ENCODE measurements around the gene MCCC2.

Gene MCCC2

DNA sequence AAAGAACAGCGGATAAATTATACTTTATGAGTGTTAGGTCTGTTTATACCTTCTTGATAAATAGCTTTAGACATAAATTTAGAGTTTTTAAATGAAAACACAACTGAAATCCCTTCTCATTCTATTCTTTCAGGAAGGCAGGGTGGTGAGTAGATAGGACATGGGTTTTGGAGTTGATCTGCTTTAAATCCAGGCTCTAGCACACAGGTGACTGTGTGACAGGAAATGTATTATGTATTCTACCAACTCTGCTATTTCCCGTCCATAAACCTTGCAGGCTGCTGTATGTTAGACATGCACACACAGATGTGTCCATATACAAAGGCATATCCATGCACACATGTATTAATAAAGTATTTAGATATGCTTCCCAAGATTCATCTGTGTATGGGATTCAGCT is 112.6 kb downstream of the MCCC2 start:
- in situ Hi-C loops (cut with HindIII; ENCODE audit: low sequenced_read_pairs) = no loop called here
- no peak overlapping the region for H3K4me3 ChIP-seq (ENCODE audit: low read depth, low read length)
- TF ChIP-seq CTCF (IDR thresholded peaks at IDR 0.05; ENCODE audit: low read depth, low read length) = no peak
- DNase-seq (ENCODE audit: low read depth, low spot score) = no peak

DNA sequence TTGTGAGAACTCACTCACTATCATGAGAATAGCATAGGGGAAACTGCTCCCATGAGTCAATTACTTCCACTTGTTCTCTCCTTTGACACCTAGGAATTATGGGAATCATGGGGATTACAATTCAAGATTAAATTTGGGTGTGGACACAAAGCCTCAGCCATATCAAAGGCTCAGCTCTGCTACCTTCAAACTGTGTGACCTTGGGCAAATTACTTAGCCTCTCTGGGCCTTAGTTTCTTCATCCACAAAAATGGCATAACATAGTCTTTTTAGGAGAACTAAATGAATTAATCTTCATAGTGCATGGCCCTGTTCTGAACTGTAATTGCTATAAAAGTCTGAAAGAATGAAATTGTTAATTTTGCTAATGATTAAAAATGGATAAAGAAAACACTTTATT is 113.7 kb downstream of the MCCC2 start:
- no peak for DNase-seq (ENCODE audit: low read depth, low spot score)
- no peak overlapping the region for H3K4me3 ChIP-seq (ENCODE audit: low read depth, low read length)
- TF ChIP-seq CTCF (IDR thresholded peaks at IDR 0.05; ENCODE audit: low read depth, low read length) = no peak
- in situ Hi-C loops (cut with HindIII; ENCODE audit: low sequenced_read_pairs) = no loop called here

DNA sequence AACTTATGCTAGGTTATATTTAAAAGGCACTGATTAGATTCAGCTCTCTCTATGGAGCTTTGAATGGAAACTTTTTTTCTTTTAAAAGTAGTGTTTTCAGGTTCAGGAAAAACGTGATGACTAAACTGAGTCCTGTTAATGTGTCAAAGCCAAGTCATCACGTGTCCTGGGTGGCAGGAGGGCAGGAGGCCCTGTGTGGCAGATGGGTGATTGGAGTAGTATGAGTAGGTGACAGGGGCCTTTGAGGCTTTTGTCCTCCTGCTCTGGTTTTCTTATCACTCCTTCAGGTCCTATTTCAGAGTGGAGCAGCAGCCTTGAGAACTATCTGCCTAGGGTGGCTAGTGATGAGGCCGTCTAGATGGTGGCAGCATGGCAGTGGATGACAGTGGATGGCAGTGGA is 114.3 kb downstream of the MCCC2 start:
- no peak overlapping the region for H3K4me3 ChIP-seq (ENCODE audit: low read depth, low read length)
- TF ChIP-seq CTCF (IDR thresholded peaks at IDR 0.05; ENCODE audit: low read depth, low read length) = no peak
- in situ Hi-C loops (cut with HindIII; ENCODE audit: low sequenced_read_pairs) = no loop called here
- no peak for DNase-seq (ENCODE audit: low read depth, low spot score)

DNA sequence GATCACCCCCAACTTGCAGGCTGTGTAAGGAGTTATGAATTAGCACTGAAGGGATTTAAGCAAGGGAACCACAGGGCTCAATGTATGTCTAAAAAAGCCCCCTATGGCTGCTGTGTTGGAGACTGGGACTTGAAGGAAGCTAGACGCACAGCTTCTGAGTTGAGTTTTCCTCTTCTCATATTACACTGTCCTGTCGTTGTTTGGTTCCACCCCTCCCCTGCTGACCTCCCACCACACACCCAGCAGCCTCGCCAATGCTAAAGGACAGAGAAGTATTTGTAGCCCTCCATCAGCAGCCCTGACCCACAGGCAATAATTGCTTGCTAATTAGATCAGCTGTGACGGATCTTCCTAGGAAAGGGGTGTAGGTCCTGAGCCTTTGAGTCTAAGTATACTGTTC is 116.8 kb downstream of the MCCC2 start:
- in situ Hi-C loops (cut with HindIII; ENCODE audit: low sequenced_read_pairs) = no loop called here
- no peak for DNase-seq (ENCODE audit: low read depth, low spot score)
- TF ChIP-seq CTCF (IDR thresholded peaks at IDR 0.05; ENCODE audit: low read depth, low read length) = no peak
- no peak overlapping the region for H3K4me3 ChIP-seq (ENCODE audit: low read depth, low read length)

DNA sequence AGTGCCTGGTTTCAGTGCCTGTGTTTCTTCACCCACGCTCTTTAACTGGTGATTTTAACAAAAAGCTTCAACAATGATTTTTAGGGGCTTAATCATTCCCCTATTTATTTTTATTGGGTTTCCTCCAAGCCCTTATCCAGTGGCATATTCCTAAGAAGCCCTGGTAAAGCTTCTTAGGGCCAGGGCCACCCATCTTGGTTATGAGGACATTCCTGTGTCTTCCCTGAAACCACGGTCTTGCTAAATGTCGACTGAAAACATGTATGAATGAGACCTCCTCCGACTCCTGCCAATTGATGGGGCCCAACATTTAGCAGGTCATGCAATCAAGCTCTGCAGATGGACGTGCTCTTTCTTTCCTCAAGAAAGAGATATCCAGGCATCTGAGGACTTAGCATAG is 118.3 kb downstream of the MCCC2 start:
- in situ Hi-C loops (cut with HindIII; ENCODE audit: low sequenced_read_pairs) = no loop called here

GRCh38 chr5:71706906-71707305 is 119.8 kb downstream of the MCCC2 start:
- TF ChIP-seq CTCF (IDR thresholded peaks at IDR 0.05; ENCODE audit: low read depth, low read length) = no peak
- no peak for DNase-seq (ENCODE audit: low read depth, low spot score)
- in situ Hi-C loops (cut with HindIII; ENCODE audit: low sequenced_read_pairs) = no loop called here
- no peak overlapping the region for H3K4me3 ChIP-seq (ENCODE audit: low read depth, low read length)

More for the DNA sequence above, 118.3 kb downstream of the MCCC2 start:
- no peak overlapping the region for H3K4me3 ChIP-seq (ENCODE audit: low read depth, low read length)
- no peak for DNase-seq (ENCODE audit: low read depth, low spot score)
- TF ChIP-seq CTCF (IDR thresholded peaks at IDR 0.05; ENCODE audit: low read depth, low read length) = no peak

Data from astrocyte of the spinal cord (primary cell).